C4-2B (cell line): Measurements from ENCODE around the gene ATP5PO.

ENCODE experiments used
- CTCF ChIP-seq: fragments of 450-650 bp; conservative IDR thresholded peaks from 2 replicates; pipeline ENCODE4 v1.5.1; 2017; ENCODE audit warnings: mild to moderate bottlenecking
- ZFX ChIP-seq: fragments of 450-650 bp; IDR thresholded peaks from 2 replicates; pipeline ENCODE4 v1.6.1; 2017

GRCh38 chr21:33938381-33938780 is 22.8 kb upstream of the ATP5PO start:
- no peak for TF ChIP-seq CTCF
- no peak for TF ChIP-seq ZFX
